PC-3 (cell line): ENCODE results near the gene INO80B. TPM values are rescaled to one million over a fixed set of nuclear protein-coding genes. Genes with fewer than 3 reads are reported as not detected.

Experiments used
- ATAC-seq: fragments of 200-7000 bp; cut with Tn5 transposase; 2 replicates; pipeline ENCODE4 v1.9.1; 2020; ENCODE audit warnings: mild to moderate bottlenecking, moderate library complexity
- BruUV-seq: library from RNA; stranded (reverse); fragments of 400-500 nt; replicated peaks from 2 replicates; lab custom pipeline; 2021; lab: Mats Ljungman, UMichigan
- CTCF ChIA-PET: fragments of 300-600 bp; sonication (Branson Sonifier 250); formaldehyde crosslinking; loops from one replicate; lab custom pipeline; 2022; ENCODE audit warnings: antibody characterized with exemption; lab: Charles Lee
- POLR2A ChIA-PET: fragments of 300-600 bp; sonication (Branson Sonifier 250); formaldehyde crosslinking; loops from one replicate; lab custom pipeline; 2022; ENCODE audit warnings: antibody characterized with exemption; ENCODE audit not compliant: unreplicated experiment; lab: Charles Lee
- DNase-seq: peaks from one replicate; pipeline ENCODE4 v3.0.0-alpha.2; 2015
- H2AFZ ChIP-seq: fragments of 300-600 bp; sonication (generic); 2 replicates; pipeline ENCODE4 v1.6.0; 2016; ENCODE audit warnings: antibody characterized with exemption, low read length
- H3F3A ChIP-seq: fragments of 300-600 bp; sonication (generic); one replicate; pipeline ENCODE4 v1.6.0; 2017; ENCODE audit warnings: antibody characterized with exemption, low read length, control low read depth, mild to moderate bottlenecking; ENCODE audit not compliant: unreplicated experiment
- H3K27ac ChIP-seq: fragments of 300-600 bp; sonication (generic); 2 replicates; pipeline ENCODE4 v1.5.1; 2016; ENCODE audit warnings: mild to moderate bottlenecking, low read length
- H3K27me3 ChIP-seq: fragments of 300-600 bp; sonication (generic); 2 replicates; pipeline ENCODE4 v1.6.1; 2016; ENCODE audit warnings: low read length, mixed read lengths
- H3K36me3 ChIP-seq: fragments of 300-600 bp; sonication (generic); 2 replicates; pipeline ENCODE4 v1.6.1; 2016; ENCODE audit warnings: low read depth, mixed run types, low read length, mixed read lengths
- H3K4me1 ChIP-seq: fragments of 300-600 bp; sonication (generic); 2 replicates; pipeline ENCODE4 v1.5.1; 2016; ENCODE audit warnings: low read length; ENCODE audit not compliant: insufficient read depth
- H3K4me2 ChIP-seq: fragments of 300-600 bp; sonication (generic); 2 replicates; pipeline ENCODE4 v1.6.0; 2016; ENCODE audit warnings: low read length
- H3K4me3 ChIP-seq: fragments of 300-600 bp; sonication (generic); 2 replicates; pipeline ENCODE4 v1.5.1; 2016; ENCODE audit warnings: mild to moderate bottlenecking, low read length, mixed read lengths
- H3K79me2 ChIP-seq: fragments of 300-600 bp; sonication (generic); 2 replicates; pipeline ENCODE4 v1.6.1; 2017; ENCODE audit warnings: low read length, mixed read lengths
- H3K9ac ChIP-seq: fragments of 300-600 bp; sonication (generic); 2 replicates; pipeline ENCODE4 v1.6.0; 2016; ENCODE audit warnings: mild to moderate bottlenecking, low read length
- H3K9me2 ChIP-seq: fragments of 300-600 bp; sonication (generic); replicated peaks from 2 replicates; pipeline ENCODE4 v1.6.1; 2016; ENCODE audit warnings: mixed run types, low read length, mixed read lengths
- H3K9me3 ChIP-seq: fragments of 300-600 bp; sonication (generic); 2 replicates; pipeline ENCODE4 v1.6.1; 2016; ENCODE audit warnings: low read length, mixed read lengths
- H4K20me1 ChIP-seq: fragments of 300-600 bp; sonication (generic); 2 replicates; pipeline ENCODE4 v1.6.1; 2016; ENCODE audit warnings: low read length, mixed read lengths
- EZH2 ChIP-seq: fragments of 300-600 bp; sonication (generic); IDR thresholded peaks from one replicate; pipeline ENCODE4 v1.6.1; 2017; ENCODE audit warnings: antibody characterized with exemption, mild to moderate bottlenecking, low read length; ENCODE audit not compliant: unreplicated experiment
- EZH2phosphoT487 ChIP-seq: fragments of 300-600 bp; sonication (generic); IDR thresholded peaks from 2 replicates; pipeline ENCODE4 v1.6.1; 2018; ENCODE audit warnings: mild to moderate bottlenecking, antibody characterized with exemption, low read length, borderline replicate concordance
- intact Hi-C: fragments of 100-400 bp; cut with micrococcal nuclease; formaldehyde crosslinking; loops from 2 replicates; pipeline ENCODE4 v1.9.0; 2023
- total RNA-seq: library from RNA; depleted of rRNA; stranded (reverse); fragments of >200 nt; gene quantifications from 2 replicates; pipeline ENCODE4 v1.2.3, GENCODE V29; 2014
- TF ChIP-seq, protein P1 (sequence below): fragments of 300-600 bp; sonication (generic); conservative IDR thresholded peaks from 2 replicates; pipeline ENCODE4 v1.5.1; 2017; ENCODE audit warnings: antibody characterized with exemption, low read depth, mild to moderate bottlenecking, low read length

The INO80B gene
- total RNA-seq, 1 experiment from 2014 or later = 26.2 TPM

DNA sequence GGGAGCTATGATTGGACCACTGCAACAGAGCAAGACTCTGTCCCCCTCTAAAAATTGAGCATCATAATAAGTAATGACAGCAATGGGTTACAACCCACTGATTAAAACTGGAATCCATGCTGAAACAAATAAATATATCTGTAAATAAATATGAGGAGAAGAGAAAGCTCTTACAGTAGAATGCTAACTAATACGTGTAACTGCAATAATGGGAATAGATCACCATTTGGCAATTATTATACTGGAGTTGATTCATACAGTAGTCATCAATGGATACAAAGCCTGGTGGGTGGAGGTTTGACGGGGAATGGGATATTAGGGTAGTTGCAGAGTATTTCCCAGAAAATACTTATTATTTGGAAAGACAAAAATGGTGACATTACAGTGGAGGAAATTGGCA is 6.1 kb upstream of the INO80B start:
- Histone ChIP-seq H3K4me3 (no peak overlapping the region), H3K79me2 (no peaks in the 10 kb centered on the region), H3K27ac (no peak overlapping the region), H4K20me1 (no peaks in the 10 kb centered on the region), H3K9me3 (no peaks in the 10 kb centered on the region), H2AFZ (no peak overlapping the region), H3F3A (no peaks in the 10 kb centered on the region), H3K27me3 (no peaks in the 10 kb centered on the region), H3K4me2 (no peak overlapping the region), H3K4me1 (peaks cover 7% of the 10 kb centered on the region), H3K36me3 (no peaks in the 10 kb centered on the region), H3K9ac (no peak overlapping the region), H3K9me2 (no peaks in the 10 kb centered on the region)
- no peak for ATAC-seq
- TF ChIP-seq EZH2 (no peak), EZH2phosphoT487 (no peak)
- TF ChIP-seq, protein P1, sequence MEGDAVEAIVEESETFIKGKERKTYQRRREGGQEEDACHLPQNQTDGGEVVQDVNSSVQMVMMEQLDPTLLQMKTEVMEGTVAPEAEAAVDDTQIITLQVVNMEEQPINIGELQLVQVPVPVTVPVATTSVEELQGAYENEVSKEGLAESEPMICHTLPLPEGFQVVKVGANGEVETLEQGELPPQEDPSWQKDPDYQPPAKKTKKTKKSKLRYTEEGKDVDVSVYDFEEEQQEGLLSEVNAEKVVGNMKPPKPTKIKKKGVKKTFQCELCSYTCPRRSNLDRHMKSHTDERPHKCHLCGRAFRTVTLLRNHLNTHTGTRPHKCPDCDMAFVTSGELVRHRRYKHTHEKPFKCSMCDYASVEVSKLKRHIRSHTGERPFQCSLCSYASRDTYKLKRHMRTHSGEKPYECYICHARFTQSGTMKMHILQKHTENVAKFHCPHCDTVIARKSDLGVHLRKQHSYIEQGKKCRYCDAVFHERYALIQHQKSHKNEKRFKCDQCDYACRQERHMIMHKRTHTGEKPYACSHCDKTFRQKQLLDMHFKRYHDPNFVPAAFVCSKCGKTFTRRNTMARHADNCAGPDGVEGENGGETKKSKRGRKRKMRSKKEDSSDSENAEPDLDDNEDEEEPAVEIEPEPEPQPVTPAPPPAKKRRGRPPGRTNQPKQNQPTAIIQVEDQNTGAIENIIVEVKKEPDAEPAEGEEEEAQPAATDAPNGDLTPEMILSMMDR = no peak
- POLR2A ChIA-PET = no interaction called here
- peak; percentile 37 for DNase-seq
- CTCF ChIA-PET = no interaction called here
- no TSS peak for BruUV-seq
- intact Hi-C loops = no loop called here

DNA sequence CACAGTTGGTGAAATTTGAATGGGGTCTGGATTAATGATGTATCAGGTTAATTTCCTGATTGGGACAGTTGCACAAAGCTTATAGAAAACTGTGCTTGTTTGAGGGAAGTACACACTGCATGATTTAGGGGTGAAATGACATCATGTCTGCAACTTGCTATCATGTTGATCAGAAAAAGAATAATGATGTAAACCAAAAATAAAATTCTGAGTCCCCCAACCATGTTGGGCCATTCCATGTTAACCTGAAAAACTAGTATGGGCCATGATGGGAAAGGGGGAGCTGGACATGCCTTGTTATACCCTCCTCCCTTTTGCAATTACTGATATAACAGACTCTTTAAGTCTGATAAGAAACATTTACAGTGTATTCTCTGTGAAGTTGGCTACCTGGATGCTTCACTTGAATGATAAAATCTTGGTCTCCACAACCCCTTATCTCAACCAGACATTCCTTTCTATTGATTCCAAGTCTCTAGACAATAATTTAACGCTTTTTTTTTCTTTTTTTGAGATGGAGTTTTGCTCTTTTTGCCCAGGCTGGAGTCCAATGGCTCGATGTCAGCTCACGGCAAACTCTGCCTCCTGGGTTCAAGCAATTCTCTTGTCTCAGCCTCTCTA is 4.2 kb upstream of the INO80B start:
- no peaks in the 10 kb centered on the region for H3F3A ChIP-seq
- no peak overlapping the region for H3K4me3 ChIP-seq
- H3K9me2 ChIP-seq = no peaks in the 10 kb centered on the region
- H4K20me1 ChIP-seq = no peaks in the 10 kb centered on the region
- TF ChIP-seq, protein P1 = no peak
- no peak for TF ChIP-seq EZH2phosphoT487
- no peak for TF ChIP-seq EZH2
- no peak overlapping the region for H2AFZ ChIP-seq
- ChIA-PET POLR2A (no interaction called here), CTCF (no interaction called here)
- H3K36me3 ChIP-seq = no peaks in the 10 kb centered on the region
- no peak for DNase-seq
- peaks cover 7% of the 10 kb centered on the region; the same call in 1 of the 2 replicates for H3K4me1 ChIP-seq
- H3K79me2 ChIP-seq = peaks cover 7% of the 10 kb centered on the region
- no TSS peak for BruUV-seq
- no peak for ATAC-seq
- no peaks in the 10 kb centered on the region for H3K9me3 ChIP-seq
- H3K4me2 ChIP-seq = no peak overlapping the region
- no peak overlapping the region for H3K27ac ChIP-seq
- no peaks in the 10 kb centered on the region for H3K27me3 ChIP-seq
- H3K9ac ChIP-seq = no peak overlapping the region
- intact Hi-C loops = no loop called here

DNA sequence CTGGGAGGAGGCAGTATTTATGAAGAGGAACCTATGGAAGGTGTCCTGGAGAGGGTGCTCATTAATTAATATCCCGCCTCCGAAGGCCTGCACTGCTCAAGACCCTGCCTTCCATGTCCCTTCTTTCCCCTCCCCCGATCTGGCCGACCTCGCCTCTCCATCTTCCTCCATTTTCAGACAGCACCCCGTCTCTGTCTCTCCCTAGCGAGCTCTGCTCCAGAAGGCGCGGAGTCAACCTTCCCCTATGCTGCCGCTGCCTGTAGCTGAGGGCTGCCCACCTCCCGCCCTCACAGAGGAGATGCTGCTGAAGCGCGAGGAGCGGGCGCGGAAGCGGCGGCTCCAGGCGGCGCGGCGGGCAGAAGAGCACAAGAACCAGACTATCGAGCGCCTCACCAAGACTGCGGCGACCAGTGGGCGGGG is 2.3 kb downstream of the INO80B start:
- Histone ChIP-seq H2AFZ (peak overlapping the region; percentile 53), H3K4me3 (peak overlapping the region; percentile 93)
- POLR2A ChIA-PET = interaction anchor here (0.6 kb wide), 2 partner anchors 24 to 51 kb away, joined by 3 to 6 read pairs; no protein-coding TSS in a partner anchor

More for the DNA sequence above, 2.3 kb downstream of the INO80B start:
- Histone ChIP-seq H3K27ac (peak overlapping the region; percentile 93), H3K4me2 (peak overlapping the region; percentile 99), H3F3A (no peaks in the 10 kb centered on the region), H3K9ac (peak overlapping the region; percentile 92), H4K20me1 (no peaks in the 10 kb centered on the region), H3K79me2 (peaks cover 32% of the 10 kb centered on the region), H3K4me1 (peaks cover 27% of the 10 kb centered on the region), H3K9me3 (no peaks in the 10 kb centered on the region), H3K27me3 (no peaks in the 10 kb centered on the region), H3K9me2 (no peaks in the 10 kb centered on the region), H3K36me3 (peaks cover 5% of the 10 kb centered on the region; the same call in 1 of the 2 replicates)
- no peak for DNase-seq
- BruUV-seq = no TSS peak
- no peak for ATAC-seq
- TF ChIP-seq EZH2 (no peak), EZH2phosphoT487 (no peak)
- TF ChIP-seq, protein P1 = no peak
- intact Hi-C loops = loop anchor here (5.0 kb wide), 1 partner anchor 260 kb away; the partner anchor contains the start of gene MTHFD2
- CTCF ChIA-PET = no interaction called here
